Osteoblast (primary cell): ENCODE measurements around the gene OR13J1. TPM values are rescaled to one million over a fixed set of nuclear protein-coding genes. Genes with fewer than 3 reads are reported as not detected.

Experiments
- DNase-seq: peaks from one replicate; pipeline ENCODE4 v3.0.0; 2011; ENCODE audit warnings: low spot score, mixed read lengths; ENCODE audit not compliant: insufficient read length; ENCODE audit errors: missing footprints
- H2AFZ ChIP-seq: 2 replicates; pipeline ENCODE4 v1.6.0; 2011; ENCODE audit warnings: mild to moderate bottlenecking, low read length
- H3K27ac ChIP-seq: 2 replicates; pipeline ENCODE4 v1.5.1; 2011; ENCODE audit warnings: mild to moderate bottlenecking, low read depth, low read length, moderate library complexity
- H3K27me3 ChIP-seq: 2 replicates; pipeline ENCODE4 v1.6.0; 2012; ENCODE audit warnings: mild to moderate bottlenecking, control low read depth, inconsistent platforms, low read length, moderate library complexity; ENCODE audit not compliant: insufficient read depth
- H3K36me3 ChIP-seq: 2 replicates; pipeline ENCODE4 v1.5.1; 2011; ENCODE audit warnings: mild to moderate bottlenecking, low read length, control low read depth, moderate library complexity; ENCODE audit not compliant: insufficient read depth
- H3K4me1 ChIP-seq: 2 replicates; pipeline ENCODE4 v1.5.1; 2011; ENCODE audit warnings: mild to moderate bottlenecking, low read length, control low read depth, moderate library complexity; ENCODE audit not compliant: insufficient read depth
- H3K4me2 ChIP-seq: 2 replicates; pipeline ENCODE4 v1.6.0; 2011; ENCODE audit warnings: mild to moderate bottlenecking, low read length; ENCODE audit not compliant: insufficient read depth
- H3K4me3 ChIP-seq: fragments of 200-600 bp; sonication (generic); 3 replicates; pipeline ENCODE4 v1.5.1; 2012; ENCODE audit warnings: mild to moderate bottlenecking, low read length, inconsistent platforms; ENCODE audit not compliant: insufficient read depth
- H3K79me2 ChIP-seq: 2 replicates; pipeline ENCODE4 v1.6.0; 2012; ENCODE audit warnings: mild to moderate bottlenecking, low read length, control low read depth, inconsistent platforms; ENCODE audit not compliant: insufficient read depth
- H3K9me3 ChIP-seq: 2 replicates; pipeline ENCODE4 v1.5.1; 2011; ENCODE audit warnings: low read depth, low read length, control low read depth
- H4K20me1 ChIP-seq: 2 replicates; pipeline ENCODE4 v1.6.0; 2012; ENCODE audit warnings: mild to moderate bottlenecking, low read length, control low read depth; ENCODE audit not compliant: insufficient read depth
- total RNA-seq: library from RNA; depleted of rRNA; stranded (reverse); fragments of >200 nt; gene quantifications from 2 replicates; pipeline ENCODE4 v1.2.3, GENCODE V29; 2012
- TF ChIP-seq, protein P1 (sequence below): IDR thresholded peaks from 2 replicates; pipeline ENCODE4 v1.5.1; 2011; ENCODE audit warnings: mild to moderate bottlenecking, low read depth, low read length, moderate library complexity; ENCODE audit errors: extremely low read depth

The OR13J1 gene
- total RNA-seq, 1 donor: not detected

DNA sequence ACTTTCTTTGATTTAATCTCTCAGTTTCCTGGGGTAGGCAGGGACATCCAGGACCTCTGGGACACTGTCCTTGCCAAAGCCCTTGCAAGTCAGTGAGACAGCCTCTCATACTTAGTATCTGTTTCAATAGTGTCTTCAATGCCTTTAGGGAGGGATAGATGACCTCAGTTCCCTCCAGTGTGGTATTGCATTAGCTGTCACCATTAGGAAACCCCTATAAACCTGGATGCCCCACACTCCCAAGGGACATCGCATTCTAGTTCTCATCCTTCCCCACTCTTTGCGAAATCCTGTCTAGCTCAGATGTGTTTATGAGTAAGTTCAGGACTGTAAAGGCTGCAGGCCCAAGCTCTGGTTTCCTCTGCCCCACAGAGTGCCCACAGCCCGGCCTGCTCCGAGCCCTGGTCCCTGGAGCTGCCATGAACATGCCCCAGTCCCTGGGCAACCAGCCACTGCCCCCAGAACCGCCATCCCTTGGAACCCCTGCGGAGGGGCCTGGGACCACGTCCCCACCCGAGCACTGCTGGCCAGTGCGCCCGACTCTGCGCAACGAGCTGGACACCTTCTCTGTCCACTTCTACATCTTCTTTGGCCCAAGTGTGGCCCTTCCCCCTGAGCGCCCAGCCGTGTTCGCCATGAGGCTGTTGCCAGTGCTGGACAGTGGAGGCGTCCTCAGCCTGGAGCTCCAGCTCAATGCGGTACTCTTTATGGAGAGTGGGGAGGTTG is 28.0 kb downstream of the OR13J1 start:
- TF ChIP-seq, protein P1, sequence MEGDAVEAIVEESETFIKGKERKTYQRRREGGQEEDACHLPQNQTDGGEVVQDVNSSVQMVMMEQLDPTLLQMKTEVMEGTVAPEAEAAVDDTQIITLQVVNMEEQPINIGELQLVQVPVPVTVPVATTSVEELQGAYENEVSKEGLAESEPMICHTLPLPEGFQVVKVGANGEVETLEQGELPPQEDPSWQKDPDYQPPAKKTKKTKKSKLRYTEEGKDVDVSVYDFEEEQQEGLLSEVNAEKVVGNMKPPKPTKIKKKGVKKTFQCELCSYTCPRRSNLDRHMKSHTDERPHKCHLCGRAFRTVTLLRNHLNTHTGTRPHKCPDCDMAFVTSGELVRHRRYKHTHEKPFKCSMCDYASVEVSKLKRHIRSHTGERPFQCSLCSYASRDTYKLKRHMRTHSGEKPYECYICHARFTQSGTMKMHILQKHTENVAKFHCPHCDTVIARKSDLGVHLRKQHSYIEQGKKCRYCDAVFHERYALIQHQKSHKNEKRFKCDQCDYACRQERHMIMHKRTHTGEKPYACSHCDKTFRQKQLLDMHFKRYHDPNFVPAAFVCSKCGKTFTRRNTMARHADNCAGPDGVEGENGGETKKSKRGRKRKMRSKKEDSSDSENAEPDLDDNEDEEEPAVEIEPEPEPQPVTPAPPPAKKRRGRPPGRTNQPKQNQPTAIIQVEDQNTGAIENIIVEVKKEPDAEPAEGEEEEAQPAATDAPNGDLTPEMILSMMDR: no peak
- H3K27me3 ChIP-seq: no peaks in the 10 kb centered on the region
- H3K9me3 ChIP-seq: no peaks in the 10 kb centered on the region
- H2AFZ ChIP-seq: no peak overlapping the region
- H3K27ac ChIP-seq: no peak overlapping the region
- H4K20me1 ChIP-seq: no peaks in the 10 kb centered on the region
- H3K4me1 ChIP-seq: peaks cover 18% of the 10 kb centered on the region
- DNase-seq: no peak
- H3K36me3 ChIP-seq: no peaks in the 10 kb centered on the region
- no peak overlapping the region for H3K4me3 ChIP-seq
- no peaks in the 10 kb centered on the region for H3K79me2 ChIP-seq
- H3K4me2 ChIP-seq: no peak overlapping the region

DNA sequence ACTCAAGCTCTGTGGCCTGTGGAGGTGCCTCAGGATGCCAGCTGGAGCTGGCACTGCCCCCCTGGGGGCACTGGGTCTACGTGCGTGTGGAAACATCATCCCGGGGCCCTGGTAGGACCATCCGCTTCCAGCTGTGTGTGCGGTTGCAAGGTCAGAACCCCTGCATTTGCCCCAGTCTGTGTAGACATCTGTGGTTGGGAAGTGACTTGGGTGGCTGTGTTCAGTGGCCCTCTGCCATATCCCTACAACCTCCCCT is 28.6 kb downstream of the OR13J1 start:
- no peak overlapping the region for H3K4me3 ChIP-seq
- TF ChIP-seq, protein P1: no peak
- DNase-seq: no peak
- H3K27ac ChIP-seq: no peak overlapping the region
- H2AFZ ChIP-seq: no peak overlapping the region
- H3K79me2 ChIP-seq: no peaks in the 10 kb centered on the region
- peaks cover 17% of the 10 kb centered on the region for H3K4me1 ChIP-seq
- H3K9me3 ChIP-seq: no peaks in the 10 kb centered on the region
- no peaks in the 10 kb centered on the region for H4K20me1 ChIP-seq
- no peak overlapping the region for H3K4me2 ChIP-seq
- H3K36me3 ChIP-seq: no peaks in the 10 kb centered on the region
- H3K27me3 ChIP-seq: no peaks in the 10 kb centered on the region

DNA sequence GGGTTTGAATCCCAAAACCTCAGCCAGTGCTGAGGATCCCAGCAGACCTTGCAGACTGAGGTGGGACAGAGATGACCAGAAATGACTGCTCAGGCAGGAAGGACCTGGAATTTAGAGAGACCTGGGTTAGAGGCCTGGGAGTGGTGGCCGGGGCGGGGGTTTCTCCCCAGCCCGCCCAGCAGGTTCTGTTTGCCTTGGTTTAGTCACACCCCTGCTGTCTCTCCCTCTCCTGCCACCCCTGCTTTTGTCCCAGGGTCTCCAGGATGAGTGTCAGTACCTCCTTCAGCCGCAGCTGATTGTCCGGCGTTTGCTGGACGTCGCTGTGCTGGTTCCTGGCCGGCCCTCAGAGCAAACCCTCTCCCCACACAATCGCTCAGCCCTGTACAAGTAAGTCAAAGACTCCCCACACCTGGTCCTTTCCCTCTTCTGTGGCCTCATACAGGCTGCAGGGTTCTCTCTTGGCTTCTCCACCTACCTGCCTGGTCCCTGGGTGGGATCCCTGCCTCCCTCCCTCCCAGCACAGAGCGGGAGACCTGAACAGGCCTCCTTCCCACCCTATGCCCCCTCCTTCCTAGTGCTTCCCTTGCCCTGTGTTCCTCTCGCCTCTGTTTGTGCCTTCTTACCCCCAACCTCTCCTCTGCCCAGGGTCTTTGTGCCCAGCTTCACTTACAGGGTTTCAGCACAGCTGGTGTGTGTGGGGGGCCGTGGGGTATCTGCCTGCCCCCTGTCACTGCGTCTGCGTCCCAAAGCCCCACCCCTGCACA is 29.1 kb downstream of the OR13J1 start:
- H3K27me3 ChIP-seq: no peaks in the 10 kb centered on the region
- H3K4me1 ChIP-seq: peaks cover 17% of the 10 kb centered on the region
- H2AFZ ChIP-seq: no peak overlapping the region
- H3K79me2 ChIP-seq: no peaks in the 10 kb centered on the region
- no peak overlapping the region for H3K4me2 ChIP-seq
- no peaks in the 10 kb centered on the region for H3K9me3 ChIP-seq
- TF ChIP-seq, protein P1: no peak
- H3K27ac ChIP-seq: no peak overlapping the region
- DNase-seq: no peak
- H4K20me1 ChIP-seq: no peaks in the 10 kb centered on the region
- H3K4me3 ChIP-seq: no peak overlapping the region
- no peaks in the 10 kb centered on the region for H3K36me3 ChIP-seq

DNA sequence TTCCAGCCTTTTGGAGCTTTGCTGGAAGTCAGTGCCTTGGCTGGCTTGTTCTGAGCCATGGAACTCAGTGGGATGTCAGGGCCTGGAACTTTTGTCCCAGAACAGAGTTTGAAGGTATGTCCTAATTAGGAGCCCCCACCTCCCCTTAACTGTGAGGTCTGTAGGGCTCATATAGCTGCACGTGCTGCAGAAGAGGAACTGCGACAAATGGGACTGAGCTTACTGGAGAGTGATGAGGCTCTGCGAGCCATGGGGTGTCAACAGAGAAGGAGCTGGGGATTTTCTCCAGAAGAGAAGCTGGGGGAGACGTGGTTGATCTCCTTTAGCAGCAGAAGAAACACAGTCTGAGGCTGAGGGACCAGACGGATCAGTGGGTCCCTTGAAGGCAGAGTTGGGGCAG is 30.3 kb downstream of the OR13J1 start:
- Histone ChIP-seq H3K4me3 (no peak overlapping the region), H4K20me1 (no peaks in the 10 kb centered on the region), H3K27me3 (no peaks in the 10 kb centered on the region), H2AFZ (no peak overlapping the region), H3K4me1 (peaks cover 10% of the 10 kb centered on the region), H3K79me2 (no peaks in the 10 kb centered on the region), H3K27ac (no peak overlapping the region), H3K4me2 (no peak overlapping the region), H3K9me3 (no peaks in the 10 kb centered on the region), H3K36me3 (no peaks in the 10 kb centered on the region)
- TF ChIP-seq, protein P1: no peak
- no peak for DNase-seq
